NCI-H82 (cell line): Measurements from ENCODE around the gene MAGI2.
"Not testable (repeated sequence)": the region's sequence is repeated elsewhere in the genome, so short reads cannot be mapped to it uniquely, and the experiment has no call there.

ENCODE experiments used
- DNase-seq: peaks from one replicate; lab custom pipeline; 2025; lab: John Stamatoyannopoulos, UW

MAGI2 gene

GRCh38 chr7:79149831-79150230 lies 303.6 kb downstream of the MAGI2 start:
- no peak for DNase-seq

- DNase-seq = no peak
Observed at GRCh38 chr7:79142706-79143105, 310.8 kb downstream of the MAGI2 start.

- no peak for DNase-seq
Observed at GRCh38 chr7:79141252-79141651, 312.2 kb downstream of the MAGI2 start.

GRCh38 chr7:79137942-79138341 lies 315.5 kb downstream of the MAGI2 start:
- DNase-seq = no peak

GRCh38 chr7:79132844-79133451 lies 320.5 kb downstream of the MAGI2 start:
- DNase-seq = no peak

GRCh38 chr7:79130715-79131114 lies 322.8 kb downstream of the MAGI2 start:
- no peak for DNase-seq

GRCh38 chr7:79124331-79124730 lies 329.1 kb downstream of the MAGI2 start:
- DNase-seq = no peak

- DNase-seq = no peak
Observed at GRCh38 chr7:79118143-79118542, 335.3 kb downstream of the MAGI2 start.

- DNase-seq = no peak
Observed at GRCh38 chr7:79096361-79096805, 357.1 kb downstream of the MAGI2 start.

- no peak for DNase-seq
Observed at GRCh38 chr7:79093421-79093820, 360.0 kb downstream of the MAGI2 start.

- DNase-seq = no peak
Observed at GRCh38 chr7:79091661-79092060, 361.8 kb downstream of the MAGI2 start.

GRCh38 chr7:79091011-79091410 lies 362.5 kb downstream of the MAGI2 start:
- DNase-seq = no peak

GRCh38 chr7:79090543-79090942 lies 362.9 kb downstream of the MAGI2 start:
- DNase-seq = no peak

- DNase-seq = no peak
Observed at GRCh38 chr7:79084423-79084822, 369.0 kb downstream of the MAGI2 start.

GRCh38 chr7:79079919-79080554 lies 373.4 kb downstream of the MAGI2 start:
- DNase-seq = no peak

- no peak for DNase-seq
Observed at GRCh38 chr7:79078273-79078672, 375.2 kb downstream of the MAGI2 start.

GRCh38 chr7:79071187-79071586 lies 382.3 kb downstream of the MAGI2 start:
- DNase-seq = not testable (repeated sequence)

- DNase-seq = no peak
Observed at GRCh38 chr7:79064187-79064823, 389.2 kb downstream of the MAGI2 start.

- no peak for DNase-seq
Observed at GRCh38 chr7:79063019-79063698, 390.3 kb downstream of the MAGI2 start.

- DNase-seq = no peak
Observed at GRCh38 chr7:79060498-79060897, 393.0 kb downstream of the MAGI2 start.

- no peak for DNase-seq
Observed at GRCh38 chr7:79055722-79056415, 397.6 kb downstream of the MAGI2 start.

GRCh38 chr7:79051915-79052314 lies 401.6 kb downstream of the MAGI2 start:
- no peak for DNase-seq
